HUES64 (cell line): ENCODE measurements around the gene CREBBP.

ENCODE experiments used
- H3K27ac ChIP-seq: 2 replicates; pipeline ENCODE4 v1.7.0; 2013; ENCODE audit warnings: low read depth, low read length, inconsistent platforms
- H3K27me3 ChIP-seq: 2 replicates; pipeline ENCODE4 v1.6.1; 2013; ENCODE audit warnings: mild to moderate bottlenecking, low read length; ENCODE audit not compliant: insufficient read depth
- H3K36me3 ChIP-seq: 2 replicates; pipeline ENCODE4 v1.6.1; 2013; ENCODE audit warnings: mild to moderate bottlenecking, low read length; ENCODE audit not compliant: insufficient read depth
- H3K4me1 ChIP-seq: 2 replicates; pipeline ENCODE4 v1.6.1; 2013; ENCODE audit warnings: mild to moderate bottlenecking, low read length, moderate library complexity; ENCODE audit not compliant: insufficient read depth
- H3K4me3 ChIP-seq: 2 replicates; pipeline ENCODE4 v1.5.1; 2013; ENCODE audit warnings: mild to moderate bottlenecking, low read length, moderate library complexity
- H3K9ac ChIP-seq: 2 replicates; pipeline ENCODE4 v1.6.1; 2013; ENCODE audit warnings: mild to moderate bottlenecking, low read depth, low read length
- H3K9me3 ChIP-seq: 2 replicates; pipeline ENCODE4 v1.6.1; 2013; ENCODE audit warnings: low read depth, low read length; ENCODE audit not compliant: insufficient read depth
- WGBS: fragments of 150-250, 120-280 bp; methylation state at CpG from one replicate; pipeline ENCODE4 v1.1.7; 2013; ENCODE audit warnings: missing lambda C conversion rate; 5-methylcytosine and 5-hydroxymethylcytosine counted together

CREBBP gene

GRCh38 chr16:3791701-3792100 lies 88.8 kb downstream of the CREBBP start:
- Histone ChIP-seq H3K27me3 (no peaks in the 10 kb centered on the region), H3K9me3 (no peaks in the 10 kb centered on the region), H3K4me3 (no peak overlapping the region), H3K9ac (no peak overlapping the region), H3K36me3 (peaks cover 38% of the 10 kb centered on the region), H3K4me1 (no peaks in the 10 kb centered on the region), H3K27ac (no peak overlapping the region)
- WGBS = 95% methylated on average over 8 of the region's 8 CpGs

- Histone ChIP-seq H3K4me1 (no peaks in the 10 kb centered on the region), H3K27me3 (no peaks in the 10 kb centered on the region), H3K9ac (no peak overlapping the region), H3K9me3 (no peaks in the 10 kb centered on the region), H3K36me3 (peaks cover 46% of the 10 kb centered on the region), H3K27ac (no peak overlapping the region), H3K4me3 (no peak overlapping the region)
- 96% methylated on average over 6 of the region's 8 CpGs for WGBS
Observed at GRCh38 chr16:3789375-3790099, 91.0 kb downstream of the CREBBP start.

GRCh38 chr16:3788711-3789374 lies 91.7 kb downstream of the CREBBP start:
- WGBS = 95% methylated on average over 9 of the region's 9 CpGs
- no peaks in the 10 kb centered on the region for H3K27me3 ChIP-seq
- no peak overlapping the region for H3K9ac ChIP-seq
- H3K4me1 ChIP-seq = no peaks in the 10 kb centered on the region
- H3K9me3 ChIP-seq = no peaks in the 10 kb centered on the region
- no peak overlapping the region for H3K4me3 ChIP-seq
- peaks cover 53% of the 10 kb centered on the region for H3K36me3 ChIP-seq
- H3K27ac ChIP-seq = no peak overlapping the region

GRCh38 chr16:3787924-3788661 lies 92.4 kb downstream of the CREBBP start:
- no peaks in the 10 kb centered on the region for H3K27me3 ChIP-seq
- no peaks in the 10 kb centered on the region for H3K4me1 ChIP-seq
- H3K9ac ChIP-seq = no peak overlapping the region
- no peak overlapping the region for H3K4me3 ChIP-seq
- no peaks in the 10 kb centered on the region for H3K9me3 ChIP-seq
- H3K36me3 ChIP-seq = peaks cover 57% of the 10 kb centered on the region
- 96% methylated on average over 10 of the region's 10 CpGs for WGBS
- H3K27ac ChIP-seq = no peak overlapping the region

GRCh38 chr16:3785413-3785812 lies 95.1 kb downstream of the CREBBP start:
- Histone ChIP-seq H3K27ac (no peak overlapping the region), H3K4me3 (no peak overlapping the region), H3K4me1 (no peaks in the 10 kb centered on the region), H3K36me3 (peaks cover 57% of the 10 kb centered on the region), H3K27me3 (no peaks in the 10 kb centered on the region), H3K9ac (no peak overlapping the region), H3K9me3 (no peaks in the 10 kb centered on the region)
- WGBS = 96% methylated on average over 12 of the region's 12 CpGs

- 84% methylated on average over 3 of the region's 3 CpGs for WGBS
- Histone ChIP-seq H3K27ac (no peak overlapping the region), H3K9ac (no peak overlapping the region), H3K27me3 (no peaks in the 10 kb centered on the region), H3K9me3 (no peaks in the 10 kb centered on the region), H3K4me3 (no peak overlapping the region), H3K4me1 (no peaks in the 10 kb centered on the region), H3K36me3 (peaks cover 64% of the 10 kb centered on the region)
Observed at GRCh38 chr16:3783516-3783915, 97.0 kb downstream of the CREBBP start.

- peaks cover 73% of the 10 kb centered on the region for H3K36me3 ChIP-seq
- H3K9ac ChIP-seq = no peak overlapping the region
- WGBS = 94% methylated on average over 7 of the region's 7 CpGs
- no peak overlapping the region for H3K4me3 ChIP-seq
- H3K27me3 ChIP-seq = no peaks in the 10 kb centered on the region
- H3K27ac ChIP-seq = no peak overlapping the region
- H3K4me1 ChIP-seq = no peaks in the 10 kb centered on the region
- no peaks in the 10 kb centered on the region for H3K9me3 ChIP-seq
Observed at GRCh38 chr16:3782566-3782965, 97.9 kb downstream of the CREBBP start.

GRCh38 chr16:3781421-3781820 lies 99.1 kb downstream of the CREBBP start:
- WGBS = 100% methylated on average over 1 of the region's 4 CpGs

GRCh38 chr16:3780570-3780969 lies 99.9 kb downstream of the CREBBP start:
- no peak overlapping the region for H3K27ac ChIP-seq
- no peaks in the 10 kb centered on the region for H3K9me3 ChIP-seq
- 95% methylated on average over 6 of the region's 6 CpGs for WGBS
- no peaks in the 10 kb centered on the region for H3K4me1 ChIP-seq
- H3K4me3 ChIP-seq = no peak overlapping the region
- no peak overlapping the region for H3K9ac ChIP-seq
- no peaks in the 10 kb centered on the region for H3K27me3 ChIP-seq
- peaks cover 85% of the 10 kb centered on the region for H3K36me3 ChIP-seq

More at GRCh38 chr16:3781421-3781820, 99.1 kb downstream of the CREBBP start:
- Histone ChIP-seq H3K27ac (no peak overlapping the region), H3K4me3 (no peak overlapping the region), H3K9me3 (no peaks in the 10 kb centered on the region), H3K9ac (no peak overlapping the region), H3K27me3 (no peaks in the 10 kb centered on the region), H3K4me1 (no peaks in the 10 kb centered on the region), H3K36me3 (peaks cover 79% of the 10 kb centered on the region)

GRCh38 chr16:3776316-3776715 lies 104.2 kb downstream of the CREBBP start:
- H3K27ac ChIP-seq = no peak overlapping the region
- peaks cover 87% of the 10 kb centered on the region for H3K36me3 ChIP-seq
- WGBS = 95% methylated on average over 4 of the region's 4 CpGs
- H3K4me3 ChIP-seq = no peak overlapping the region
- no peaks in the 10 kb centered on the region for H3K27me3 ChIP-seq
- no peaks in the 10 kb centered on the region for H3K9me3 ChIP-seq
- no peaks in the 10 kb centered on the region for H3K4me1 ChIP-seq
- no peak overlapping the region for H3K9ac ChIP-seq

GRCh38 chr16:3774819-3775218 lies 105.7 kb downstream of the CREBBP start:
- Histone ChIP-seq H3K4me3 (no peak overlapping the region), H3K9me3 (no peaks in the 10 kb centered on the region), H3K27me3 (no peaks in the 10 kb centered on the region), H3K36me3 (peaks cover 87% of the 10 kb centered on the region), H3K9ac (no peak overlapping the region), H3K27ac (no peak overlapping the region), H3K4me1 (no peaks in the 10 kb centered on the region)
- 93% methylated on average over 6 of the region's 6 CpGs for WGBS
